Tibial nerve (tissue), 4 donors: Measurements from ENCODE around the gene ATAD3B. TPM values are rescaled to one million over a fixed set of nuclear protein-coding genes. Genes with fewer than 3 reads are reported as not detected.
"Not testable (repeated sequence)": the region's sequence is repeated elsewhere in the genome, so short reads cannot be mapped to it uniquely, and the experiment has no call there.

Source experiments
- DNase-seq, 2 donors: peaks; one replicate each; pipeline ENCODE4 v3.0.0-alpha.2; 2019; ENCODE audit warnings: low spot score in 2 of 2
- H3K27ac ChIP-seq, 4 donors: fragments of 200-600 bp; sonication (generic) in 3 of 4; one replicate each; pipeline ENCODE4 v1.5.1; 2017 to 2019; ENCODE audit warnings: mild to moderate bottlenecking in 1 of 4
- H3K27me3 ChIP-seq, 2 donors: fragments of 200-600 bp; sonication (generic) in 1 of 2; one replicate each; pipeline versions ENCODE4 v1.5.1 to v1.6.0; 2017 to 2019
- H3K36me3 ChIP-seq, 3 donors: fragments of 200-600 bp; sonication (generic); one replicate each; pipeline ENCODE4 v1.5.1; 2018 to 2019
- H3K4me1 ChIP-seq, 4 donors: fragments of 200-600 bp; sonication (generic) in 3 of 4; one replicate each; pipeline ENCODE4 v1.5.1; 2017 to 2019
- H3K4me3 ChIP-seq, 4 donors: fragments of 200-600 bp; sonication (generic) in 3 of 4; one replicate each; pipeline ENCODE4 v1.5.1; 2017 to 2019; ENCODE audit warnings: mild to moderate bottlenecking in 1 of 4, moderate library complexity in 1 of 4
- H3K9me3 ChIP-seq, 4 donors: fragments of 200-600 bp; sonication (generic) in 3 of 4; one replicate each; pipeline ENCODE4 v1.5.1; 2017 to 2019
- EP300 ChIP-seq, 2 donors: sonication (generic); formaldehyde crosslinking; IDR thresholded peaks; one replicate each; pipeline ENCODE4 v1.6.1; 2017; ENCODE audit warnings: antibody characterized with exemption in 2 of 2, mild to moderate bottlenecking in 1 of 2
- POLR2A ChIP-seq, 2 donors: fragments of 450-650 bp; IDR thresholded peaks; one replicate each; pipeline ENCODE4 v1.6.1; 2017; ENCODE audit warnings: antibody characterized with exemption in 2 of 2, mild to moderate bottlenecking in 2 of 2, moderate library complexity in 2 of 2
- WGBS, 2 donors: methylation state at CpG; one replicate each; pipeline ENCODE4 v1.1.5; 2018; 5-methylcytosine and 5-hydroxymethylcytosine counted together
- total RNA-seq, 4 donors: library from RNA; depleted of rRNA; stranded (reverse); fragments of >200 nt; gene quantifications; one replicate each; pipeline ENCODE4 v1.1.0, GENCODE V29; 2016
- TF ChIP-seq, protein P1 (sequence below), 5 experiments: fragments of 200-600 bp in 3 of 5; fragments of 450-650 bp in 2 of 5; sonication (generic) in 3 of 5; IDR thresholded peaks; one replicate each; pipeline ENCODE4 v1.5.1; 2016 to 2019; ENCODE audit warnings: antibody characterized with exemption in 5 of 5, mild to moderate bottlenecking in 3 of 5, moderate library complexity in 2 of 5

The ATAD3B gene
- total RNA-seq, 4 donors from 2014 or later, result 18.4 to 48.9 (median 22.5) TPM

DNA sequence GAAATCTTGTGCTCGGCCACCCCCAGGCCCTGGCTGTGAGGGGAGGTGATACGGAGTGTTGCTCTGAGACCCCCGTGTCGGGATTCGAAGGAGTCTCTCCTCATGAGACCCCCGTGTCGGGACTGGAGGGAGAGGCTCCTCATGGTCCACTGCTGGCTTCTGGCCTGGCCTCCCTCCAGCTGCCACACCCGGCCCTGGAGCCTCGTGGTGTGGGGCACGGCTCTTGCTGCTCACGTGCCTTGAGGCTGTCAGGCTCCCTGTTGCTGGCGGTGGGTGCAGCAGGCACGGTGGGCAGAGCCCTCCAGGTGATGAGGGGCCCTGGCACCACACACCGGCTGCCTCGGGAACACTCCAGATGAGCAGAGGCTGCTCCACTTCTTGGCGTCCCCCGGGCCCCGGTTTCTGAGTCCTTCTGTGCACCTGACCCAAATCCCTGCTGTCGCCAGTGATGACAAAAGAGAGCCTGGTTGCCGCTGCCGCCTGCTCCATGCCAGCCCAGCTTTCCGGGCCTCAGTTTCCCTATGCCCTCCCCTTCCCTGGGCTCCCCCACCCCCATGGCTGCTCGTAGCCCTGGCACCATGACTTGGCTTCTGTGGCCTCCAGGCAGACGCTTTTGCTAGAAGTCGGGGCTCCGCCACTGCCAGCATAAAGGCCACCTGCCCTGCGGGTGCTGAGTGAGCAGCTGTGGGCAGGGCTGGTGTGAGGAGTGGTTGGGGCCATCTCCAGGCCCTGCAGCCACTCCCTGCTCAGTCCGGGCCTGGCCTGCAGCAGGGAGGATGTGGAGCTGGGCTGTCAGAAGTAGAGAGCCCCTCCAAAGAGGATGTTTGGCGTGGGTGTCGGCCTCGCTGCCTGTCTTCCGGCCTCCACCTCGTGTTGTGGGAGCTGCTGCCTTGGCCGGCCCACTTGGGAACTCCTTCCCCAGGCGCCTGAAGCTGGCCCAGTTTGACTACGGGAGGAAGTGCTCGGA lies 57.0 kb downstream of the ATAD3B start:
- Histone ChIP-seq H3K4me3 (no peak overlapping the region), H3K4me1 (no peaks in the 10 kb centered on the region), H3K36me3 (peaks cover 0 to 87% (median 4%) of the 10 kb centered on the region in 3 donors), H3K27ac (no peak overlapping the region), H3K27me3 (no peaks in the 10 kb centered on the region), H3K9me3 (peaks cover 0 to 28% (median 3%) of the 10 kb centered on the region in 4 donors)
- TF ChIP-seq POLR2A (IDR thresholded peaks at IDR 0.05) (no peak), EP300 (IDR thresholded peaks at IDR 0.05) (no peak)
- TF ChIP-seq, protein P1, sequence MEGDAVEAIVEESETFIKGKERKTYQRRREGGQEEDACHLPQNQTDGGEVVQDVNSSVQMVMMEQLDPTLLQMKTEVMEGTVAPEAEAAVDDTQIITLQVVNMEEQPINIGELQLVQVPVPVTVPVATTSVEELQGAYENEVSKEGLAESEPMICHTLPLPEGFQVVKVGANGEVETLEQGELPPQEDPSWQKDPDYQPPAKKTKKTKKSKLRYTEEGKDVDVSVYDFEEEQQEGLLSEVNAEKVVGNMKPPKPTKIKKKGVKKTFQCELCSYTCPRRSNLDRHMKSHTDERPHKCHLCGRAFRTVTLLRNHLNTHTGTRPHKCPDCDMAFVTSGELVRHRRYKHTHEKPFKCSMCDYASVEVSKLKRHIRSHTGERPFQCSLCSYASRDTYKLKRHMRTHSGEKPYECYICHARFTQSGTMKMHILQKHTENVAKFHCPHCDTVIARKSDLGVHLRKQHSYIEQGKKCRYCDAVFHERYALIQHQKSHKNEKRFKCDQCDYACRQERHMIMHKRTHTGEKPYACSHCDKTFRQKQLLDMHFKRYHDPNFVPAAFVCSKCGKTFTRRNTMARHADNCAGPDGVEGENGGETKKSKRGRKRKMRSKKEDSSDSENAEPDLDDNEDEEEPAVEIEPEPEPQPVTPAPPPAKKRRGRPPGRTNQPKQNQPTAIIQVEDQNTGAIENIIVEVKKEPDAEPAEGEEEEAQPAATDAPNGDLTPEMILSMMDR (IDR thresholded peaks at IDR 0.05), result no peak
- no peak for DNase-seq
- WGBS, 2 donors, result 87 to 93% methylated on average over 18 to 36 of the region's 37 CpGs

DNA sequence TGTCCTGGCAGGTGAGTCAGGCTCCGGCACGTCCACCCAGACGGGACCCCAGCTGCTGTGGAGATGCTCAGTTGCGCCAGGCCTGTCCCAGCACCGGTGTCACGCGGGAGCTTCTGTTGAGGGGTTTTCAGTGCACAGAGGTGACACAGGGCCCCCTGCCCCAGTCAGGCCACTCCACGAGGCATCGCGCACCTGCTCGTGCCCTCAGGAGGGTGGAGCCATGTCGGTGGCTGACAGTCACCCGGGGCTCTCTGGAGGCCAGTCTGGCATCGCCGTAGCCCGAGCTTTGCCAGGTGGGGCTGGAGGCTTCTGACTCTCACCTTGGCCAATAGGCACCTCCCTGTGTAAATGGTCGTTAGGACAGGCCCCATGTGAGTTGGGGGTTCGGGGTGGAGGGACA lies 57.8 kb downstream of the ATAD3B start:
- Histone ChIP-seq H3K4me1 (no peaks in the 10 kb centered on the region), H3K27me3 (no peaks in the 10 kb centered on the region), H3K9me3 (peaks cover 0 to 28% (median 3%) of the 10 kb centered on the region in 4 donors), H3K36me3 (peaks cover 0 to 89% (median 4%) of the 10 kb centered on the region in 3 donors), H3K4me3 (no peak overlapping the region), H3K27ac (no peak overlapping the region)
- WGBS, 2 donors, result 96 to 98% methylated on average over 9 to 16 of the region's 18 CpGs
- no peak for DNase-seq
- TF ChIP-seq, protein P1 (IDR thresholded peaks at IDR 0.05), result no peak
- TF ChIP-seq POLR2A (IDR thresholded peaks at IDR 0.05), result no peak
- TF ChIP-seq EP300 (IDR thresholded peaks at IDR 0.05), result no peak

DNA sequence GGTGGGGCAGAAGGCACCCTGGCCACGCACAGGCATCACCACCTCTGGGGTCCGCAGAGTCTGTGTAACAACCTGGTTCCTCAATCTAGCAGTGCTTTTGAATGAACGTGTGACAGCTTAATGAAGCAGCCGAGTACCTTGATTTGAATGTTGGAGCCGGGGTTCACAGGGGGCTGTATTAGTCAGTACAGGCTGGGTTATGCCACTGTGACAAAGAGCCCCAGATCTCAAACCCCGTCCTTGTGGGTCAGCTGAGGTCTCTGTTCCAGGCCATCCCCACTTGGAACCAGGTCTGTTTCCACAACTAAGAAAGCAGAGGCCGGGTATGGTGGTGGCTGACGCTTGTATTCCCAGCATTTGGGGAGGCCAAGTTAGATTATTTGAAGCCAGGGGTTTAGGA lies 58.4 kb downstream of the ATAD3B start:
- Histone ChIP-seq H3K27ac (no peak overlapping the region), H3K27me3 (no peaks in the 10 kb centered on the region), H3K4me3 (no peak overlapping the region), H3K9me3 (peaks cover 0 to 28% (median 3%) of the 10 kb centered on the region in 4 donors), H3K4me1 (no peaks in the 10 kb centered on the region), H3K36me3 (peaks cover 0 to 90% (median 4%) of the 10 kb centered on the region in 3 donors)
- DNase-seq, result no peak
- TF ChIP-seq POLR2A (IDR thresholded peaks at IDR 0.05) (no peak), EP300 (IDR thresholded peaks at IDR 0.05) (no peak)
- TF ChIP-seq, protein P1 (IDR thresholded peaks at IDR 0.05), result no peak
- 97 to 99% methylated on average over 8 of the region's 8 CpGs for WGBS, 2 donors

DNA sequence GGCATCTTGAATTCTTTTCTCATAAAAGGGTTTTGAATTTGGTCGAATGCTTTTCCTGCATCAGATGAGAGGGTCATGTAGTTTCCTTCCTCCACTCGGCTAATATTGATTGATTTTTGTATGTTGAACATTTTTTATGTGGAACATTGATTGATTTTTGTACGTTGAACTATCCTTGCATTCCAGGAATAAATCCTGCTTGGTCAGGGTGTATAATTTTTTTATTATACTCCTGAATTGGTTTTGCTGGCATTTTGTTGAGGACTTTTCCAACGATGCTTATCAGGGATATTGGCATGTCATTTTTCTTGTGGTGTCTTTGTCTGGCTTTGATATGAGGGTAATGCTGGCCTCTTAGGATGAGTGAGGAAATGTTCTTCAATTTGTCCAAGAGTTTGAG lies 60.4 kb downstream of the ATAD3B start:
- H3K27ac ChIP-seq, result no peak overlapping the region
- peaks cover 0 to 88% (median 4%) of the 10 kb centered on the region in 3 donors for H3K36me3 ChIP-seq
- no peaks in the 10 kb centered on the region for H3K4me1 ChIP-seq
- H3K9me3 ChIP-seq, result peaks cover 0 to 28% (median 3%) of the 10 kb centered on the region in 4 donors
- DNase-seq, result no peak
- no peak overlapping the region for H3K4me3 ChIP-seq
- no peak for TF ChIP-seq POLR2A (IDR thresholded peaks at IDR 0.05)
- TF ChIP-seq, protein P1 (IDR thresholded peaks at IDR 0.05), result no peak
- no peak for TF ChIP-seq EP300 (IDR thresholded peaks at IDR 0.05)
- no peaks in the 10 kb centered on the region for H3K27me3 ChIP-seq
- WGBS, 2 donors, result 93 to 97% methylated on average over 4 of the region's 4 CpGs

DNA sequence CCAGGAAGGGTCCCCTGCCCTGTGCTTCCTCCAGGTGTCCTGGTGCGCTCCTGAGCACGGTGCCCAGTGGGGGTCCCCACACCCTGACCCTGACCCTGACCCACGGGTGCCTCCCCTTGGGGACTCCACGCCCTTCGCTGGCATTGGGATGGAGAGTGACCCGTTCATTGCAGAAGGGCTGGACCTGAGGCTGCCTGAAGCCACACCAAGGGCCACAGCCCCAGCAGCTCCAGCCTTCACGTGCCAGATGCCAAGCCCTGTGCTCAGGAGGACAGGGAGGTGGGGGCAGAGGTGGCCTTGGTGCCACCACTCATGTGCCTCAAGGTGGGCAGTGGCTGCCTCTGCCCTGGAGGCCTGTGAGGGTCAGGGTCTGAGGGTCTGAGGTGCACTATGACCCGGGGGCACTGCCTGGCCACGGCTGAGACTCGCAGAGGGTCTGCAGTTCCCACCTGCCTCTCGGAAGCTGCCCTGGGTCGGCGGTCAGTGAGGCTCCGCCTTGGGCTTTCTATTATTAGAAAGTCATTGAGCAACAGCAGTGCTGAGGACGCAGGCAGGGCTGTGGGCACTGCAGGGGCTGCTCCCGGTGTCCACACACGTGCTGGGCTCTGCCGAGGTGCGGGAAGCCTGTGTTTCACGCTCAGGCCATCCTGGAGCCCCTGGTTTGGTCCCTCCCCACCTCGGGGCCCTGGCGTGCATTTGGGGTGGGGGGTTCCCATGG lies 61.8 kb downstream of the ATAD3B start:
- DNase-seq, H3K27ac ChIP-seq, H3K4me1 ChIP-seq, H3K27me3 ChIP-seq, H3K4me3 ChIP-seq: not testable (repeated sequence)
- WGBS, 2 donors, result 63 to 87% methylated on average over 11 to 13 of the region's 22 CpGs
- H3K9me3 ChIP-seq, result peaks cover 0 to 28% (median 3%) of the 10 kb centered on the region in 4 donors
- H3K36me3 ChIP-seq, result peaks cover 0 to 83% (median 0%) of the 10 kb centered on the region in 3 donors

DNA sequence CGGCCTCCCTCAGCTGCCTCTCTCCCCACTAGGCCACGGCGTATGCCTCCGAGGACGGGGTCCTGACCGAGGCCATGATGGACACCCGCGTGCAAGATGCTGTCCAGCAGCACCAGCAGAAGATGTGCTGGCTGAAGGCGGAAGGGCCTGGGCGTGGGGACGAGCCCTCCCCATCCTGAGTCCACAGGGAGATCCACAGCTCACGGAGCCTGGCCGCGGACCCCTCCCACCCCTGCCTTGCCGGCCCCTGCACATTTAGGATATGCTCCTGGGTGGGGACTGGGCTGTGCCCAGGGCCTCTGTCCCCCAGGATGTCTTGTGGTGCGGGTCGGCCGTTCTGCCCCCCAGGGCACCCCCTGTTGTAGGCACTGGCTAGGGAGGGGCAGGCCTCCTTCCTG lies 62.3 kb downstream of the ATAD3B start:
- not testable (repeated sequence) for H3K27me3 ChIP-seq, DNase-seq, H3K4me1 ChIP-seq, H3K4me3 ChIP-seq, H3K27ac ChIP-seq
- Histone ChIP-seq H3K9me3 (peaks cover 0 to 28% (median 3%) of the 10 kb centered on the region in 4 donors), H3K36me3 (peaks cover 0 to 80% (median 0%) of the 10 kb centered on the region in 3 donors)
- WGBS, 2 donors, result 73 to 83% methylated on average over 11 to 18 of the region's 18 CpGs
